Activated CD8-positive, alpha-beta memory T cell treated with anti-CD3 and anti-CD28 coated beads, Interleukin-2, amount 50 U/mL, for 1 hour (primary cell): ENCODE measurements around the gene COL3A1.

Source experiments
- DNase-seq: peaks from one replicate; pipeline ENCODE4 v3.0.0-alpha.2; 2020; ENCODE audit errors: extremely low read depth

Gene COL3A1

DNA sequence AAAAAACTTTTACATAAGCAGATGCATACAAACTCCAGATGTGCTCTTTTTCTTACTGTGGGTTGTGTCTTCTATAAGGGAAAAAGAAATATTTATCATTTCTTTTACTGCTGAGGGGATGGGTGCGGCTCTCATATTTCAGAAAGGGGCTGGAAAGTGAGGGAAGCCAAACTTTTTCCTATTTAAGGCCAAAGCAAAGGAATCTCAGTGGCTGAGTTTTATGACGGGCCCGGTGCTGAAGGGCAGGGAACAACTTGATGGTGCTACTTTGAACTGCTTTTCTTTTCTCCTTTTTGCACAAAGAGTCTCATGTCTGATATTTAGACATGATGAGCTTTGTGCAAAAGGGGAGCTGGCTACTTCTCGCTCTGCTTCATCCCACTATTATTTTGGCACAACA is at the start of gene COL3A1:
Gene COL3A1, plus strand, starts transcription at position 210 of the 400 bp plus-strand sequence. Its CDS starts 117 bp downstream, at position 327.
- no peak for DNase-seq

DNA sequence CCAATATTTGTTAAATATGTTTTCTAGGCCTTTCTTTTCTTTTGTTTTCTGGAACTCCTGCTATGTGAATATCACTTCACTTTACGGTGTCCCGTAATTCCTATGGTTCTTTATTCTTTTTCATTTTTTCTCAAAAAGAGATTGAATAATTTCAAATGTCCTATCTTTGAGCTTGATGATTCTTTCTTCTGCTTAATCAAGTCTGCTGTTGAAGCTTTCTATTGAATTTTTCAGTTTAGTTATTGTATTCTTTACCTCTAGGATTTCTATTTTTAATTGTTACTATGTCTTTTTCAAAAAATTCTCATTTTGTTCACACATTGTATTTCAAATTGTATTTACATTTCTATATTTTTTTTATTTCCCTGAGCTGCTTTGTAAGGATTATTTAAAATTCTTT is 45.5 kb upstream of the COL3A1 start:
- DNase-seq, result no peak

DNA sequence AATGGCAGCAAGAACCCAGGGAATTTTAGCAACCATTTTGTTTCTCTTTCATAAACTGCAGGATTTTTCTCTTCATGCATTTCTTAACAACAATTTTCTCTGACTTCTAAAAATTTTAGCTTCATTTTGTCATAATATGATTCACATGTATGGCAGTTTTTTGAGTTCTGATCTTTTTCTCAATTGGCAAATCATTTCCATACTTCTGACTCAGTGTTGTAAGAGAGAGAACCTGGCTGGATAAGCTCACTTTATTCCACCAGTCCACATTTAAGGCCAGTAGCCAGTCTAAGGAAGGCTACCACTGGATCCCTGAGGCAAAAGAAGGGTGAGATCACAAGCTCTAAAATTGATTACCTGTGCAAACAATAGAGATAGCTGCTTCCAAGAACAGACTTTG is 42.8 kb upstream of the COL3A1 start:
- no peak for DNase-seq

DNA sequence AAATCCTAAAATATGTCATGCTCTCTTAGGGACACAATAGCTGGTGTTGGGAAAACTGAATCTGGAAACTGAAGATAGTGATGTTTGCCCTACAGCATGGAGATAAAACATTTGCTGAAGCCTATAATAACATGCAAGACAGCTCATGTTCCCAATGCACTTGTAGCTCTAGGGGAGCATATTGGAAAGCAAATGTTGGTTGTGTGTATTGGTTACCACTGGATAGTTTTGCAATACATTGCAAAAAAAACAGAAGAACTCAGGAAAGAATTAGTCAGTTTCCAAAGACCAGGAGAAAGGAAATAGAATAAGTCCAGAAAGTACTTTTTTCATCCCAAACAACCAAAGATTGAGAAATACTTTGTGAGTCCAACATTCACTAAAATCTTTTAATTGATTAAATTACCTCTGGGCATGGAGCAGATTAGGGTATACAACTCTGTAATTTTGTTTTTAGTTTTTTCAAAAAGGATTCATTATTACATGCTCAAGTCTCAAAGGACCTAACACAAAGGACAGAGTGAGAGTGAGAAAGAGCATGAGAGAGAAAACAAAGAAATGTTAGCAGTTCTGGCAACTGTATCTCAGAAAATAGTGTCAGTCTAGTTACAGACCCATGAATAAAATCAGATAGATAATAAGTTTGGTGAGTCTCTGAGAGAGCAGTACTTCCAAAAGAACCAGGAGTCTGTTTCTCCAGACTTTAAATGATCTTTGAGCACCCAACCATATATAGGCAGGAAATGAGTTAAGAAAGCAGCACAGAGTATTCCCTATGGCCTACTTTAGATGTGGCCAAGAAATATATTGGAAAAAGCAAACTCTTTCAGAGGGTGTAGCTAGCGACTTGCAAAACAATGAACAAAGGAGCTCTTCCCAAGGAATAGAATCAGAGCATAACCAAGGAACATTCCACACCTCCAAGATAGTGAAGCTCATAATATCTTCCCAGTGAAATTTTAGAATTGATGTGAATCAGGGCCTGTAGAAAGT is 36.6 kb upstream of the COL3A1 start:
- no peak for DNase-seq

- DNase-seq, result no peak
These were observed 34.0 kb upstream of the COL3A1 start for GRCh38 chr2:188940171-188940570.

GRCh38 chr2:188944442-188944841 is 29.7 kb upstream of the COL3A1 start:
- DNase-seq, result no peak

- DNase-seq, result no peak
These were observed 24.9 kb upstream of the COL3A1 start for GRCh38 chr2:188949046-188949818.

- no peak for DNase-seq
These were observed 21.3 kb upstream of the COL3A1 start for GRCh38 chr2:188952901-188953300.

- DNase-seq, result no peak
These were observed 17.9 kb upstream of the COL3A1 start for GRCh38 chr2:188956290-188956689.

GRCh38 chr2:188956961-188957360 is 17.2 kb upstream of the COL3A1 start:
- no peak for DNase-seq

DNA sequence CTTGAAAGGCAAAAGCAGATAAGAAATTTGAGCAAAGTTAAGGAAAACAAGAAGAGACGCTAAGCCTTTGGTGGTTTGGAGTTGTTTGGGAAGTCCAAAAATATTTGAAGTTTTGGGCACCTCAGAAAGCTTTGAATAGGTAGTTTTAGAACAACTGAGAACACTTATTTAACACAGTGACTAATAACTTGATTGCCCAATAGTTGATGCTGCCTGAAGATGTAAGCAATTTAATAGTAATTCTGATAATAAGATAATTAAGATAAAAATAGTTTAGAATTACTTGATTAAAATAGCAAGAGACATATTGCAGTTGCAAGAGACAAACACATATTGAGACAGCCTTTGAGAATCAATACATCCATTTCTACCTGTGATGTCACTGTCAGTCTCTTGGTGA is 16.5 kb upstream of the COL3A1 start:
- DNase-seq, result no peak

DNA sequence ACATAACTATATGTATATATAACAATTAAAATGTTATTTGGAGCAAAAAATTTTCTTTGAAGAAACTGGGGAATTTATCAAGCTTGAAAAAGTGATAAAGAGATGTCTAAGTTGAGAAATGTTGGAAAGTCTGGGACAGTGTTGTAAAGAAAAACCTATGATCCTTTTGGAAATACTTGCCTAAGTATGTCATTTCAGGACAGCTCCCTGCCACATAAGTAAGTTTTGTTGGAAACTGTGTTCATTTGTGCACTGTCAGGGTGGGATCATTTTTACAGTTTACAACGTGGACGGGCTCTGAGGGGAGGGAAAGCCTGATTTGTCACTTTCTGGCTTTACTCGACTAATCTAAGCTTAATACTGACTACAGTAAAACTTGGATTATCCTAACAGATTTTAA is 10.4 kb upstream of the COL3A1 start:
- no peak for DNase-seq

GRCh38 chr2:188964976-188965546 is 9.1 kb upstream of the COL3A1 start:
- no peak for DNase-seq

- no peak for DNase-seq
These were observed 8.6 kb upstream of the COL3A1 start for GRCh38 chr2:188965563-188965962.

GRCh38 chr2:188966079-188966571 is 8.0 kb upstream of the COL3A1 start:
- no peak for DNase-seq

- no peak for DNase-seq
These were observed 7.3 kb upstream of the COL3A1 start for GRCh38 chr2:188966728-188967440.

GRCh38 chr2:188969236-188969635 is 4.9 kb upstream of the COL3A1 start:
- DNase-seq, result no peak

DNA sequence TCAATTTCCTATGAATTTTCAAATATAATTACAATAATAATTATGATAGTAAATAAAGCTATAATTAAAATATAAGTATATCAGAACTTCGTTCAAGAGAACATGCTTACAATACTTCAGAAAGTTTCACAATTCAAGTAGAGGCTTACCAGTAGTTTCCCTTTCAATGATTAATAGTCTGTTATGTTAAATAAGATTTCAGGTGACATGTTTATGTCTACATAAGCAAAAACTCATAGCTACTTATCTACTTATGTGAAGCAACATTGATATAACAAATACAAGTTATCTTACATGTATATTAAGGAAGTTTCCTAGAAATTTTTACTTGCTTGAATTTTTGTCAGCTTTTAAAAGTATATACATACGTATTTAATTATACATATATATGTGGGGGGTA is 4.5 kb upstream of the COL3A1 start:
- DNase-seq, result no peak

GRCh38 chr2:188970211-188970610 is 4.0 kb upstream of the COL3A1 start:
- no peak for DNase-seq

GRCh38 chr2:188971432-188971861 is 2.7 kb upstream of the COL3A1 start:
- DNase-seq, result no peak

- no peak for DNase-seq
These were observed 532 bp upstream of the COL3A1 start for GRCh38 chr2:188973641-188974040.
